HEK293 (cell line): ENCODE data around the gene TMEM119.

ENCODE experiments used
- CTCF ChIA-PET: fragments of 350-600 bp; formaldehyde crosslinking; extraction: SDS; loops from one replicate; lab custom pipeline; 2021; ENCODE audit warnings: antibody characterized with exemption; lab: Yijun Ruan, JAX
- POLR2A ChIA-PET: fragments of 300-600 bp; formaldehyde crosslinking; extraction: SDS; loops from one replicate; lab custom pipeline; 2020; ENCODE audit warnings: antibody characterized with exemption, inconsistent platforms; lab: Yijun Ruan, JAX
- H3K27ac ChIP-seq: fragments of 200-500 bp; sonication (Bioruptor generic); 2 replicates; pipeline ENCODE4 v1.5.1; 2014; ENCODE audit warnings: low read depth, low read length, control low read depth, inconsistent platforms; ENCODE audit errors: extremely low read depth
- H3K36me3 ChIP-seq, 2 experiments: fragments of 200-500 bp in 1 of 2; sonication (Bioruptor generic) in 1 of 2; 1 replicate in 1 of 2; 2 replicates in 1 of 2; pipeline ENCODE4 v1.5.1; 2014 to 2017; ENCODE audit warnings: inconsistent platforms in 2 of 2, low read length in 2 of 2; ENCODE audit not compliant: control insufficient read depth in 2 of 2, insufficient read depth in 1 of 2
- H3K4me1 ChIP-seq: fragments of 200-500 bp; sonication (Bioruptor generic); 2 replicates; pipeline ENCODE4 v1.5.1; 2014; ENCODE audit warnings: mild to moderate bottlenecking, low read length, inconsistent platforms; ENCODE audit not compliant: control insufficient read depth, insufficient read depth
- H3K4me3 ChIP-seq: 2 replicates; pipeline ENCODE4 v1.5.1; 2011; ENCODE audit warnings: low read depth, mild to moderate bottlenecking, control low read depth, low read length, moderate library complexity
- H3K9me3 ChIP-seq: fragments of 200-500 bp; sonication (Bioruptor generic); 2 replicates; pipeline ENCODE4 v1.5.1; 2014; ENCODE audit warnings: low read depth, low read length, inconsistent platforms; ENCODE audit not compliant: control insufficient read depth, insufficient read depth
- GLIS1 ChIP-seq: fragments of 450-650 bp; formaldehyde crosslinking; IDR thresholded peaks from 2 replicates; pipeline ENCODE4 v1.5.1; 2016; ENCODE audit warnings: missing biosample characterization, missing genetic modification characterization
- GLIS2 ChIP-seq: fragments of 450-650 bp; formaldehyde crosslinking; IDR thresholded peaks from 2 replicates; pipeline ENCODE4 v1.5.1; 2016; ENCODE audit warnings: missing biosample characterization, missing genetic modification characterization
- MEIS1 ChIP-seq: sonication (generic); formaldehyde crosslinking; IDR thresholded peaks from 2 replicates; pipeline ENCODE4 v1.8.1; 2022; ENCODE audit warnings: missing genetic modification reagents, mild to moderate bottlenecking, borderline replicate concordance
- MYNN ChIP-seq: fragments of 450-650 bp; formaldehyde crosslinking; IDR thresholded peaks from 2 replicates; pipeline ENCODE4 v1.5.1; 2016; ENCODE audit warnings: missing biosample characterization, missing genetic modification characterization, borderline replicate concordance
- REPIN1 ChIP-seq: fragments of 450-650 bp; formaldehyde crosslinking; IDR thresholded peaks from 2 replicates; pipeline ENCODE4 v1.5.1; 2017; ENCODE audit warnings: missing biosample characterization, missing genetic modification characterization, low read depth
- SALL2 ChIP-seq: fragments of 450-650 bp; formaldehyde crosslinking; IDR thresholded peaks from 2 replicates; pipeline ENCODE4 v1.5.0; 2017; ENCODE audit warnings: missing biosample characterization, mild to moderate bottlenecking, missing genetic modification characterization, borderline replicate concordance
- ZBTB8A ChIP-seq: fragments of 450-650 bp; formaldehyde crosslinking; IDR thresholded peaks from 2 replicates; pipeline ENCODE4 v1.5.1; 2016; ENCODE audit warnings: missing biosample characterization, missing genetic modification characterization
- ZEB2 ChIP-seq: fragments of 450-650 bp; formaldehyde crosslinking; IDR thresholded peaks from 2 replicates; pipeline ENCODE4 v1.5.1; 2016; ENCODE audit warnings: missing biosample characterization, missing genetic modification characterization
- ZFP37 ChIP-seq: fragments of 450-650 bp; formaldehyde crosslinking; IDR thresholded peaks from 2 replicates; pipeline ENCODE4 v1.5.1; 2016; ENCODE audit warnings: missing biosample characterization, missing genetic modification characterization
- ZFP41 ChIP-seq: fragments of 450-650 bp; formaldehyde crosslinking; IDR thresholded peaks from 2 replicates; pipeline ENCODE4 v1.5.1; 2016; ENCODE audit warnings: missing biosample characterization, missing genetic modification characterization, borderline replicate concordance
- ZIC2 ChIP-seq: fragments of 450-650 bp; formaldehyde crosslinking; IDR thresholded peaks from 2 replicates; pipeline ENCODE4 v1.5.1; 2016; ENCODE audit warnings: missing biosample characterization, missing genetic modification characterization
- ZNF175 ChIP-seq: fragments of 450-650 bp; formaldehyde crosslinking; IDR thresholded peaks from 2 replicates; pipeline ENCODE4 v1.5.1; 2016; ENCODE audit warnings: missing biosample characterization, missing genetic modification characterization
- ZNF223 ChIP-seq: fragments of 450-650 bp; formaldehyde crosslinking; IDR thresholded peaks from 2 replicates; pipeline ENCODE4 v1.5.1; 2016; ENCODE audit warnings: missing biosample characterization, missing genetic modification characterization
- ZNF350 ChIP-seq: fragments of 450-650 bp; formaldehyde crosslinking; IDR thresholded peaks from 2 replicates; pipeline ENCODE4 v1.5.0; 2017; ENCODE audit warnings: missing biosample characterization, mild to moderate bottlenecking, missing genetic modification characterization
- ZNF37A ChIP-seq: fragments of 450-650 bp; IDR thresholded peaks from 2 replicates; pipeline ENCODE4 v1.5.1; 2018; ENCODE audit warnings: missing biosample characterization, missing genetic modification characterization
- ZNF394 ChIP-seq: fragments of 450-650 bp; formaldehyde crosslinking; IDR thresholded peaks from 2 replicates; pipeline ENCODE4 v1.5.1; 2016; ENCODE audit warnings: missing biosample characterization, missing genetic modification characterization, mild to moderate bottlenecking, moderate library complexity, borderline replicate concordance
- ZNF423 ChIP-seq: fragments of 450-650 bp; formaldehyde crosslinking; IDR thresholded peaks from 2 replicates; pipeline ENCODE4 v1.5.1; 2016; ENCODE audit warnings: missing biosample characterization, missing genetic modification characterization
- ZNF548 ChIP-seq: fragments of 450-650 bp; formaldehyde crosslinking; IDR thresholded peaks from 2 replicates; pipeline ENCODE4 v1.5.1; 2016; ENCODE audit warnings: missing biosample characterization, missing genetic modification characterization
- ZNF596 ChIP-seq: fragments of 450-650 bp; IDR thresholded peaks from 2 replicates; pipeline ENCODE4 v1.5.0; 2018; ENCODE audit warnings: missing biosample characterization, mild to moderate bottlenecking, missing genetic modification characterization, moderate library complexity
- ZNF837 ChIP-seq: fragments of 450-650 bp; formaldehyde crosslinking; IDR thresholded peaks from 2 replicates; pipeline ENCODE4 v1.5.1; 2016; ENCODE audit warnings: missing biosample characterization, missing genetic modification characterization
- TF ChIP-seq, protein P1 (sequence below): fragments of 450-650 bp; formaldehyde crosslinking; IDR thresholded peaks from 2 replicates; pipeline ENCODE4 v1.5.1; 2016; ENCODE audit warnings: missing biosample characterization, missing genetic modification characterization
- TF ChIP-seq, protein P2 (sequence below): fragments of 450-650 bp; formaldehyde crosslinking; IDR thresholded peaks from 2 replicates; pipeline ENCODE4 v1.5.1; 2016; ENCODE audit warnings: missing biosample characterization, missing genetic modification characterization
- TF ChIP-seq, protein P3 (sequence below): fragments of 450-650 bp; formaldehyde crosslinking; IDR thresholded peaks from 2 replicates; pipeline ENCODE4 v1.5.1; 2016; ENCODE audit warnings: missing biosample characterization, missing genetic modification characterization
- TF ChIP-seq, protein P4 (sequence below): fragments of 450-650 bp; formaldehyde crosslinking; IDR thresholded peaks from 2 replicates; pipeline ENCODE4 v1.5.1; 2017; ENCODE audit warnings: missing biosample characterization, missing genetic modification characterization

The TMEM119 gene

DNA sequence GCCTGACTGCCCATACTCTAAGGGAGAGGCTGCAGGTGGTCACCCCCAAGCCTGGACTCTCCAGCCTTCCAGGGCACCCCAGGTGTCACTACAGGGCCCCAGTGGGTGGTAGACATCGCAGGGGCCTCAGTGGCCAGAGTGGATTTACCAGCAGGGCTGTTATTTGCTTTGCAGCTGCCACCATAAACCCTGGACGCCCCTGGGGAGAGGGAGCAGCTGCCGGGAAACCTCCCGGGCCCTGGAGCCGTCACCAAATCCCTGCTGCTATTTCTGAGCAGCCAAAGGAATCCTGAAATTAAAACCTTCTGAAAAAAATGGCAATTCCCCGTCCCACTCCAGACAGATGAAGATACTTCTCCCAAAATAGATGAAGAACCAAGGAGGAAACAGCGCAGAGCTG lies 13.9 kb downstream of the TMEM119 start:
- TF ChIP-seq ZNF350 (tag by site-specific recombination) (no peak), ZFP41 (tag by site-specific recombination) (no peak), ZBTB8A (tag by site-specific recombination) (no peak), REPIN1 (no peak), ZNF394 (no peak), MEIS1 (CRISPR knock-in tag) (no peak), GLIS2 (tag by site-specific recombination) (0 out of 2 replicates have a peak, but pooled peaks have one; percentile 27), ZNF596 (tag by site-specific recombination) (no peak), ZIC2 (peak; percentile 100), SALL2 (no peak), ZNF837 (tag by site-specific recombination) (no peak), ZNF37A (tag by site-specific recombination) (no peak), ZNF223 (tag by site-specific recombination) (no peak), ZFP37 (tag by site-specific recombination) (no peak), MYNN (tag by site-specific recombination) (no peak), ZNF175 (tag by site-specific recombination) (no peak), ZEB2 (no peak), GLIS1 (peak; percentile 94), ZNF548 (tag by site-specific recombination) (no peak), ZNF423 (tag by site-specific recombination) (0 out of 2 replicates have a peak, but pooled peaks have one; percentile 56)
- TF ChIP-seq, protein P1, sequence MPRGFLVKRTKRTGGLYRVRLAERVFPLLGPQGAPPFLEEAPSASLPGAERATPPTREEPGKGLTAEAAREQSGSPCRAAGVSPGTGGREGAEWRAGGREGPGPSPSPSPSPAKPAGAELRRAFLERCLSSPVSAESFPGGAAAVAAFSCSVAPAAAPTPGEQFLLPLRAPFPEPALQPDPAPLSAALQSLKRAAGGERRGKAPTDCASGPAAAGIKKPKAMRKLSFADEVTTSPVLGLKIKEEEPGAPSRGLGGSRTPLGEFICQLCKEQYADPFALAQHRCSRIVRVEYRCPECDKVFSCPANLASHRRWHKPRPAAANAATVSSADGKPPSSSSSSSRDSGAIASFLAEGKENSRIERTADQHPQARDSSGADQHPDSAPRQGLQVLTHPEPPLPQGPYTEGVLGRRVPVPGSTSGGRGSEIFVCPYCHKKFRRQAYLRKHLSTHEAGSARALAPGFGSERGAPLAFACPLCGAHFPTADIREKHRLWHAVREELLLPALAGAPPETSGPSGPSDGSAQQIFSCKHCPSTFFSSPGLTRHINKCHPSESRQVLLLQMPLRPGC (tag by site-specific recombination) = no peak
- TF ChIP-seq, protein P2, sequence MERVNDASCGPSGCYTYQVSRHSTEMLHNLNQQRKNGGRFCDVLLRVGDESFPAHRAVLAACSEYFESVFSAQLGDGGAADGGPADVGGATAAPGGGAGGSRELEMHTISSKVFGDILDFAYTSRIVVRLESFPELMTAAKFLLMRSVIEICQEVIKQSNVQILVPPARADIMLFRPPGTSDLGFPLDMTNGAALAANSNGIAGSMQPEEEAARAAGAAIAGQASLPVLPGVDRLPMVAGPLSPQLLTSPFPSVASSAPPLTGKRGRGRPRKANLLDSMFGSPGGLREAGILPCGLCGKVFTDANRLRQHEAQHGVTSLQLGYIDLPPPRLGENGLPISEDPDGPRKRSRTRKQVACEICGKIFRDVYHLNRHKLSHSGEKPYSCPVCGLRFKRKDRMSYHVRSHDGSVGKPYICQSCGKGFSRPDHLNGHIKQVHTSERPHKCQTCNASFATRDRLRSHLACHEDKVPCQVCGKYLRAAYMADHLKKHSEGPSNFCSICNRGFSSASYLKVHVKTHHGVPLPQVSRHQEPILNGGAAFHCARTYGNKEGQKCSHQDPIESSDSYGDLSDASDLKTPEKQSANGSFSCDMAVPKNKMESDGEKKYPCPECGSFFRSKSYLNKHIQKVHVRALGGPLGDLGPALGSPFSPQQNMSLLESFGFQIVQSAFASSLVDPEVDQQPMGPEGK (tag by site-specific recombination) = no peak
- TF ChIP-seq, protein P3, sequence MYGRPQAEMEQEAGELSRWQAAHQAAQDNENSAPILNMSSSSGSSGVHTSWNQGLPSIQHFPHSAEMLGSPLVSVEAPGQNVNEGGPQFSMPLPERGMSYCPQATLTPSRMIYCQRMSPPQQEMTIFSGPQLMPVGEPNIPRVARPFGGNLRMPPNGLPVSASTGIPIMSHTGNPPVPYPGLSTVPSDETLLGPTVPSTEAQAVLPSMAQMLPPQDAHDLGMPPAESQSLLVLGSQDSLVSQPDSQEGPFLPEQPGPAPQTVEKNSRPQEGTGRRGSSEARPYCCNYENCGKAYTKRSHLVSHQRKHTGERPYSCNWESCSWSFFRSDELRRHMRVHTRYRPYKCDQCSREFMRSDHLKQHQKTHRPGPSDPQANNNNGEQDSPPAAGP (tag by site-specific recombination) = no peak
- TF ChIP-seq, protein P4, sequence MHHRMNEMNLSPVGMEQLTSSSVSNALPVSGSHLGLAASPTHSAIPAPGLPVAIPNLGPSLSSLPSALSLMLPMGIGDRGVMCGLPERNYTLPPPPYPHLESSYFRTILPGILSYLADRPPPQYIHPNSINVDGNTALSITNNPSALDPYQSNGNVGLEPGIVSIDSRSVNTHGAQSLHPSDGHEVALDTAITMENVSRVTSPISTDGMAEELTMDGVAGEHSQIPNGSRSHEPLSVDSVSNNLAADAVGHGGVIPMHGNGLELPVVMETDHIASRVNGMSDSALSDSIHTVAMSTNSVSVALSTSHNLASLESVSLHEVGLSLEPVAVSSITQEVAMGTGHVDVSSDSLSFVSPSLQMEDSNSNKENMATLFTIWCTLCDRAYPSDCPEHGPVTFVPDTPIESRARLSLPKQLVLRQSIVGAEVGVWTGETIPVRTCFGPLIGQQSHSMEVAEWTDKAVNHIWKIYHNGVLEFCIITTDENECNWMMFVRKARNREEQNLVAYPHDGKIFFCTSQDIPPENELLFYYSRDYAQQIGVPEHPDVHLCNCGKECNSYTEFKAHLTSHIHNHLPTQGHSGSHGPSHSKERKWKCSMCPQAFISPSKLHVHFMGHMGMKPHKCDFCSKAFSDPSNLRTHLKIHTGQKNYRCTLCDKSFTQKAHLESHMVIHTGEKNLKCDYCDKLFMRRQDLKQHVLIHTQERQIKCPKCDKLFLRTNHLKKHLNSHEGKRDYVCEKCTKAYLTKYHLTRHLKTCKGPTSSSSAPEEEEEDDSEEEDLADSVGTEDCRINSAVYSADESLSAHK (tag by site-specific recombination) = no peak
- no peak overlapping the region for H3K27ac ChIP-seq
- no peaks in the 10 kb centered on the region for H3K4me1 ChIP-seq
- ChIA-PET POLR2A (no interaction called here), CTCF (interaction anchor here (0.7 to 1.7 kb wide), 3 partner anchors 16 to 34 kb away, joined by 3 to 7 read pairs (median 3); no protein-coding TSS in a partner anchor)
- H3K36me3 ChIP-seq = no peaks in the 10 kb centered on the region
- H3K4me3 ChIP-seq = no peak overlapping the region
- H3K9me3 ChIP-seq = no peaks in the 10 kb centered on the region
